Measurements from ENCODE around the gene TCF19. TPM values are rescaled to one million over a fixed set of nuclear protein-coding genes. Genes with fewer than 3 reads are reported as not detected.

Gene TCF19
- total RNA-seq, 1 experiment from 2014 or later: 19.3 TPM

GRCh38 chr6:31145386-31145785 is 13.0 kb upstream of the TCF19 start:
- no peaks in the 10 kb centered on the region for H3K9me3 ChIP-seq
- Mint-ChIP-seq H3K4me1 (ENCODE audit: low read depth, unreplicated experiment) (no peaks in the 10 kb centered on the region), H3K36me3 (ENCODE audit: insufficient read depth, unreplicated experiment) (peaks cover 14% of the 10 kb centered on the region), H3K9me3 (ENCODE audit: unreplicated experiment) (no peaks in the 10 kb centered on the region), H3K4me3 (ENCODE audit: unreplicated experiment) (no peak overlapping the region), H3K27ac (ENCODE audit: unreplicated experiment) (no peak overlapping the region), H3K27me3 (ENCODE audit: insufficient read depth, unreplicated experiment) (no peaks in the 10 kb centered on the region)
- H3K4me1 ChIP-seq: no peaks in the 10 kb centered on the region
- H3K4me3 ChIP-seq (ENCODE audit: low read depth, low read length): no peak overlapping the region
- BruUV-seq (replicated peaks): no TSS peak
- DNase-seq: no peak
- H3K36me3 ChIP-seq (ENCODE audit: control insufficient read depth, insufficient read depth, low read length): no peaks in the 10 kb centered on the region
- ChIA-PET POLR2A (no interaction called here), CTCF (no interaction called here)
- H3K27me3 ChIP-seq (replicated peaks; ENCODE audit: control insufficient read depth, insufficient read depth, low read length): no peaks in the 10 kb centered on the region
- intact Hi-C loops (cut with micrococcal nuclease; ENCODE audit: unreplicated experiment): no loop called here
- no peak for TF ChIP-seq CTCF (IDR thresholded peaks at IDR 0.05; ENCODE audit: insufficient read depth in 1 of 2, low read depth in 1 of 2, low read length in 1 of 2, severe bottlenecking in 1 of 2, unreplicated experiment in 1 of 2)

- no peaks in the 10 kb centered on the region for H3K4me1 ChIP-seq
- no peak for DNase-seq
- H3K4me3 ChIP-seq (ENCODE audit: low read depth, low read length): no peak overlapping the region
- Mint-ChIP-seq H3K27me3 (ENCODE audit: insufficient read depth, unreplicated experiment) (no peaks in the 10 kb centered on the region), H3K4me1 (ENCODE audit: low read depth, unreplicated experiment) (no peaks in the 10 kb centered on the region), H3K9me3 (ENCODE audit: unreplicated experiment) (no peaks in the 10 kb centered on the region), H3K27ac (ENCODE audit: unreplicated experiment) (no peak overlapping the region), H3K36me3 (ENCODE audit: insufficient read depth, unreplicated experiment) (peaks cover 9% of the 10 kb centered on the region), H3K4me3 (ENCODE audit: unreplicated experiment) (no peak overlapping the region)
- intact Hi-C loops (cut with micrococcal nuclease; ENCODE audit: unreplicated experiment): no loop called here
- POLR2A ChIA-PET: interaction anchor here (0.7 kb wide), 1 partner anchor 9 kb away, joined by 3 read pairs; the partner anchor contains the start of gene TCF19
- H3K9me3 ChIP-seq: no peaks in the 10 kb centered on the region
- no peak for TF ChIP-seq CTCF (IDR thresholded peaks at IDR 0.05; ENCODE audit: insufficient read depth in 1 of 2, low read depth in 1 of 2, low read length in 1 of 2, severe bottlenecking in 1 of 2, unreplicated experiment in 1 of 2)
- no peaks in the 10 kb centered on the region for H3K36me3 ChIP-seq (ENCODE audit: control insufficient read depth, insufficient read depth, low read length)
- BruUV-seq (replicated peaks): no TSS peak
- H3K27me3 ChIP-seq (replicated peaks; ENCODE audit: control insufficient read depth, insufficient read depth, low read length): no peaks in the 10 kb centered on the region
- CTCF ChIA-PET: no interaction called here
These were observed 8.5 kb upstream of the TCF19 start for GRCh38 chr6:31149827-31150447.

- BruUV-seq (replicated peaks): no TSS peak
- DNase-seq: no peak
- no peaks in the 10 kb centered on the region for H3K4me1 Mint-ChIP-seq (ENCODE audit: low read depth, unreplicated experiment)
- POLR2A ChIA-PET: no interaction called here
- Histone ChIP-seq H3K9me3 (no peaks in the 10 kb centered on the region), H3K27me3 (replicated peaks; ENCODE audit: control insufficient read depth, insufficient read depth, low read length) (no peaks in the 10 kb centered on the region), H3K4me1 (peaks cover 5% of the 10 kb centered on the region; the same call in 1 of the 2 replicates), H3K4me3 (ENCODE audit: low read depth, low read length) (no peak overlapping the region), H3K36me3 (ENCODE audit: control insufficient read depth, insufficient read depth, low read length) (no peaks in the 10 kb centered on the region)
- H3K36me3 Mint-ChIP-seq (ENCODE audit: insufficient read depth, unreplicated experiment): peaks cover 5% of the 10 kb centered on the region
- intact Hi-C loops (cut with micrococcal nuclease; ENCODE audit: unreplicated experiment): no loop called here
- H3K27ac Mint-ChIP-seq (ENCODE audit: unreplicated experiment): no peak overlapping the region
- CTCF ChIA-PET: interaction anchor here (0.7 kb wide), 1 partner anchor 34 kb away, joined by 5 read pairs; no protein-coding TSS in a partner anchor
- no peaks in the 10 kb centered on the region for H3K9me3 Mint-ChIP-seq (ENCODE audit: unreplicated experiment)
- no peak for TF ChIP-seq CTCF (IDR thresholded peaks at IDR 0.05; ENCODE audit: insufficient read depth in 1 of 2, low read depth in 1 of 2, low read length in 1 of 2, severe bottlenecking in 1 of 2, unreplicated experiment in 1 of 2)
- no peaks in the 10 kb centered on the region for H3K27me3 Mint-ChIP-seq (ENCODE audit: insufficient read depth, unreplicated experiment)
- no peak overlapping the region for H3K4me3 Mint-ChIP-seq (ENCODE audit: unreplicated experiment)
These were observed 5.6 kb upstream of the TCF19 start for GRCh38 chr6:31152781-31153180.
